NCI-H345 (cell line): ENCODE results near the gene SRGAP2C.
"Not testable (repeated sequence)": the region's sequence is repeated elsewhere in the genome, so short reads cannot be mapped to it uniquely, and the experiment has no call there.

Experiments used
- DNase-seq: peaks from one replicate; lab custom pipeline; 2025; lab: John Stamatoyannopoulos, UW

Gene SRGAP2C

GRCh38 chr1:121385162-121385561, 200.4 kb downstream of the SRGAP2C start:
- not testable (repeated sequence) for DNase-seq

GRCh38 chr1:121385563-121386288, 201.0 kb downstream of the SRGAP2C start:
- not testable (repeated sequence) for DNase-seq

GRCh38 chr1:121386319-121386948, 201.7 kb downstream of the SRGAP2C start:
- DNase-seq, result not testable (repeated sequence)

- DNase-seq, result not testable (repeated sequence)
Measured at GRCh38 chr1:121389895-121390560, 205.3 kb downstream of the SRGAP2C start.

- not testable (repeated sequence) for DNase-seq
Measured at GRCh38 chr1:121392130-121392529, 207.4 kb downstream of the SRGAP2C start.

- peak; percentile 11 for DNase-seq
Measured at GRCh38 chr1:121395718-121396201, 211.0 kb downstream of the SRGAP2C start.

GRCh38 chr1:121396335-121397081, 211.7 kb downstream of the SRGAP2C start:
- not testable (repeated sequence) for DNase-seq

GRCh38 chr1:121397101-121397500, 212.3 kb downstream of the SRGAP2C start:
- not testable (repeated sequence) for DNase-seq

GRCh38 chr1:121399193-121399592, 214.4 kb downstream of the SRGAP2C start:
- DNase-seq, result not testable (repeated sequence)

GRCh38 chr1:121400108-121400507, 215.3 kb downstream of the SRGAP2C start:
- DNase-seq, result not testable (repeated sequence)

- not testable (repeated sequence) for DNase-seq
Measured at GRCh38 chr1:121400541-121401310, 216.0 kb downstream of the SRGAP2C start.

GRCh38 chr1:121401375-121401955, 216.7 kb downstream of the SRGAP2C start:
- DNase-seq, result peak; percentile 11

- not testable (repeated sequence) for DNase-seq
Measured at GRCh38 chr1:121403254-121403653, 218.5 kb downstream of the SRGAP2C start.

- no peak for DNase-seq
Measured at GRCh38 chr1:121408354-121408753, 223.6 kb downstream of the SRGAP2C start.

GRCh38 chr1:121413821-121414220, 229.0 kb downstream of the SRGAP2C start:
- no peak for DNase-seq

GRCh38 chr1:121414905-121415304, 230.1 kb downstream of the SRGAP2C start:
- no peak for DNase-seq

- no peak for DNase-seq
Measured at GRCh38 chr1:121417325-121417923, 232.6 kb downstream of the SRGAP2C start.

- DNase-seq, result no peak
Measured at GRCh38 chr1:121418369-121419049, 233.7 kb downstream of the SRGAP2C start.

GRCh38 chr1:121419050-121419615, 234.4 kb downstream of the SRGAP2C start:
- not testable (repeated sequence) for DNase-seq
